ENCODE data around the gene DUSP22. TPM values are rescaled to one million over a fixed set of nuclear protein-coding genes. Genes with fewer than 3 reads are reported as not detected.

Gene DUSP22
- total RNA-seq, 1 experiment from 2014 or later = 18.6 TPM

DNA sequence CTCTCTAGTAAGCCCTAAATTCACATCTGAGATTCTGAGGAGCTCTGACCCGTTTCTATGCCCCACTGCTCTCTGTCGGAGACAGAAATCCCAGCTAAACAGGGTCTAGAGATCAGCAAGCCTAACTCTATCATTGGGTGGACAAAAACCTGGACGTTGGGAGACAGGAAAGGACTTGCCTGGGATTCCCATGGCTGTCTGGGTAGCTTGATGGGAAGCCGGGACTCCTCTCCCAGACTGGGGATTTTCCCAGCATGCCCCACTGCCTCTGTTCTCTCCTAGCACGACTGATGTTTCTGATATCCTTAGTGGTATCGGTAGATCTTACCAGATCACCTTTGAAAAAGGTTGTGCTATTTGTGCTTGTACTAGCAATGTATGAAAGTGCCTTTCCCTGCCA, 22.9 kb downstream of the DUSP22 start:
- Histone ChIP-seq H3K36me3 (ENCODE audit: control insufficient read depth, insufficient read depth, low read length) (no peaks in the 10 kb centered on the region), H3K27me3 (replicated peaks; ENCODE audit: control insufficient read depth, insufficient read depth, low read length) (no peaks in the 10 kb centered on the region), H3K4me1 (no peaks in the 10 kb centered on the region), H3K9me3 (no peaks in the 10 kb centered on the region), H3K4me3 (ENCODE audit: low read depth, low read length) (no peak overlapping the region)
- Mint-ChIP-seq H3K4me3 (ENCODE audit: unreplicated experiment) (no peak overlapping the region), H3K27me3 (ENCODE audit: insufficient read depth, unreplicated experiment) (no peaks in the 10 kb centered on the region), H3K4me1 (ENCODE audit: low read depth, unreplicated experiment) (no peaks in the 10 kb centered on the region), H3K9me3 (ENCODE audit: unreplicated experiment) (no peaks in the 10 kb centered on the region), H3K36me3 (ENCODE audit: insufficient read depth, unreplicated experiment) (no peaks in the 10 kb centered on the region), H3K27ac (ENCODE audit: unreplicated experiment) (no peak overlapping the region)
- TF ChIP-seq, protein P1, sequence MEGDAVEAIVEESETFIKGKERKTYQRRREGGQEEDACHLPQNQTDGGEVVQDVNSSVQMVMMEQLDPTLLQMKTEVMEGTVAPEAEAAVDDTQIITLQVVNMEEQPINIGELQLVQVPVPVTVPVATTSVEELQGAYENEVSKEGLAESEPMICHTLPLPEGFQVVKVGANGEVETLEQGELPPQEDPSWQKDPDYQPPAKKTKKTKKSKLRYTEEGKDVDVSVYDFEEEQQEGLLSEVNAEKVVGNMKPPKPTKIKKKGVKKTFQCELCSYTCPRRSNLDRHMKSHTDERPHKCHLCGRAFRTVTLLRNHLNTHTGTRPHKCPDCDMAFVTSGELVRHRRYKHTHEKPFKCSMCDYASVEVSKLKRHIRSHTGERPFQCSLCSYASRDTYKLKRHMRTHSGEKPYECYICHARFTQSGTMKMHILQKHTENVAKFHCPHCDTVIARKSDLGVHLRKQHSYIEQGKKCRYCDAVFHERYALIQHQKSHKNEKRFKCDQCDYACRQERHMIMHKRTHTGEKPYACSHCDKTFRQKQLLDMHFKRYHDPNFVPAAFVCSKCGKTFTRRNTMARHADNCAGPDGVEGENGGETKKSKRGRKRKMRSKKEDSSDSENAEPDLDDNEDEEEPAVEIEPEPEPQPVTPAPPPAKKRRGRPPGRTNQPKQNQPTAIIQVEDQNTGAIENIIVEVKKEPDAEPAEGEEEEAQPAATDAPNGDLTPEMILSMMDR (IDR thresholded peaks at IDR 0.05; ENCODE audit: insufficient read depth in 1 of 2, low read depth in 1 of 2, low read length in 1 of 2, severe bottlenecking in 1 of 2, unreplicated experiment in 1 of 2) = no peak
- intact Hi-C loops (cut with micrococcal nuclease; ENCODE audit: unreplicated experiment) = no loop called here
- POLR2A ChIA-PET = no interaction called here
- no TSS peak for BruUV-seq (replicated peaks)
- CTCF ChIA-PET = no interaction called here
- DNase-seq = peak in 1 of 2 experiments; percentile 14

DNA sequence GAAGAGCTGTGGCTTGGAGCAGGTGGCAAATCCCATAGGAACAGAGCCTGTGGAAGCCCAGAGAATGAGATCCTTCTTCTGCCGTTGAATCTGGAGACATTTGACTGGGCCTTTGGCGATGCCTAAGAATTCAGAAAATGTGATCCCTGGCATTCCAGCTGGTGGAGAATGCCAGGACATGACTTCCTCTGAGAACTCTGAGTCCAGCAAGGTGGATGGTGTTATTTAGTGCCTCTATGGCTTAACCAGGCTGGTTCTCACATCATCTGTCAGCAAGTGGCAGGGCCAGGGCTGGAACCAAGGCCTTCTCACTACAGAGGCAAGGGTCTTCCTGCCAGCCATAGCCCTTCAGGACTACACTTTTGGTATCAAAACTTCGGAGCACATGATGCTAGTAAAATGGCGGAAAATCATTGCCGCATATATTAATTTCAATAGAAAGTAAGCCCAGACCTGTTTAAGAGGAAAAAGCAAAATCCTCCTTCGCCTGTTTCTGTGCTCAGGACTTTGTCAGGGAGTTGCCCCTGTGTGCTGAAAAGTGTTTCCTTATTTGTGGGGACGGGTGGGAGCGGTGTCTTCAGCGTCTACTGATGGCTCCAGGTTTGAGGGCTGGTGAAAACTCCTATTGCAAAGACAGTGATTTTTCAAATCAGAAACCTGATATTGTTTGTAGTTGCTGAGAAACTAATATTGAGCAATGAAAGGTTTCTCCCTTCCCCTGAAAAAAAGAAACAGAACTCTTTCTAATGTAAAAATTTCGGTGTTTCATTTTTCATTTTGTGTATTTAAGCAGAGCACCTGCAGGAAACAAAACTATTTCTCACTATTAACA, 23.9 kb downstream of the DUSP22 start:
- H3K36me3 Mint-ChIP-seq (ENCODE audit: insufficient read depth, unreplicated experiment) = no peaks in the 10 kb centered on the region
- TF ChIP-seq, protein P1 (IDR thresholded peaks at IDR 0.05; ENCODE audit: insufficient read depth in 1 of 2, low read depth in 1 of 2, low read length in 1 of 2, severe bottlenecking in 1 of 2, unreplicated experiment in 1 of 2) = no peak
- ChIA-PET CTCF (no interaction called here), POLR2A (no interaction called here)
- no TSS peak for BruUV-seq (replicated peaks)
- no peaks in the 10 kb centered on the region for H3K9me3 Mint-ChIP-seq (ENCODE audit: unreplicated experiment)
- H3K4me1 ChIP-seq = no peaks in the 10 kb centered on the region
- intact Hi-C loops (cut with micrococcal nuclease; ENCODE audit: unreplicated experiment) = no loop called here
- no peak overlapping the region for H3K4me3 Mint-ChIP-seq (ENCODE audit: unreplicated experiment)
- no peaks in the 10 kb centered on the region for H3K36me3 ChIP-seq (ENCODE audit: control insufficient read depth, insufficient read depth, low read length)
- H3K4me1 Mint-ChIP-seq (ENCODE audit: low read depth, unreplicated experiment) = no peaks in the 10 kb centered on the region
- no peaks in the 10 kb centered on the region for H3K27me3 ChIP-seq (replicated peaks; ENCODE audit: control insufficient read depth, insufficient read depth, low read length)
- peak in 1 of 2 experiments; percentile 5 for DNase-seq
- no peak overlapping the region for H3K4me3 ChIP-seq (ENCODE audit: low read depth, low read length)
- no peaks in the 10 kb centered on the region for H3K27me3 Mint-ChIP-seq (ENCODE audit: insufficient read depth, unreplicated experiment)
- no peak overlapping the region for H3K27ac Mint-ChIP-seq (ENCODE audit: unreplicated experiment)
- no peaks in the 10 kb centered on the region for H3K9me3 ChIP-seq

DNA sequence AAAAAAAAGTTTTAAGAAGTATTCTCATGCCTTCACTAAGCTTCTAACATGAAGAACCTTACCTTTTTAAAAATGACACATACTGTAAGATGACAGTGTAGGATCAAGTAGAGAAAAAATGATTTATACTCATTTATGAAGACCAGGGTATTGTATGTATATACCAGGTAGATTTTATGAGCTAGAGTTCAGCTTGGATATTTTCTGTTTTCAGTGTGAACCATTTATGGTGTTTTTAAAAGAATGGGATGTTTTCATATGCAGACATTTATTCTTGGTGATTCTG, 24.4 kb downstream of the DUSP22 start:
- H3K9me3 Mint-ChIP-seq (ENCODE audit: unreplicated experiment) = no peaks in the 10 kb centered on the region
- no peak overlapping the region for H3K4me3 ChIP-seq (ENCODE audit: low read depth, low read length)
- no peaks in the 10 kb centered on the region for H3K4me1 Mint-ChIP-seq (ENCODE audit: low read depth, unreplicated experiment)
- intact Hi-C loops (cut with micrococcal nuclease; ENCODE audit: unreplicated experiment) = no loop called here
- no peaks in the 10 kb centered on the region for H3K36me3 Mint-ChIP-seq (ENCODE audit: insufficient read depth, unreplicated experiment)
- H3K4me3 Mint-ChIP-seq (ENCODE audit: unreplicated experiment) = no peak overlapping the region
- TF ChIP-seq, protein P1 (IDR thresholded peaks at IDR 0.05; ENCODE audit: insufficient read depth in 1 of 2, low read depth in 1 of 2, low read length in 1 of 2, severe bottlenecking in 1 of 2, unreplicated experiment in 1 of 2) = no peak
- POLR2A ChIA-PET = no interaction called here
- H3K4me1 ChIP-seq = no peaks in the 10 kb centered on the region
- no TSS peak for BruUV-seq (replicated peaks)
- no peaks in the 10 kb centered on the region for H3K9me3 ChIP-seq
- no peak for DNase-seq
- no peaks in the 10 kb centered on the region for H3K36me3 ChIP-seq (ENCODE audit: control insufficient read depth, insufficient read depth, low read length)
- H3K27ac Mint-ChIP-seq (ENCODE audit: unreplicated experiment) = no peak overlapping the region
- no peaks in the 10 kb centered on the region for H3K27me3 ChIP-seq (replicated peaks; ENCODE audit: control insufficient read depth, insufficient read depth, low read length)
- CTCF ChIA-PET = no interaction called here
- H3K27me3 Mint-ChIP-seq (ENCODE audit: insufficient read depth, unreplicated experiment) = no peaks in the 10 kb centered on the region
